ENCODE data around the gene VMP1. TPM values are rescaled to one million over a fixed set of nuclear protein-coding genes. Genes with fewer than 3 reads are reported as not detected.

VMP1 gene
- total RNA-seq, 1 experiment from 2014 or later, result 277 TPM

DNA sequence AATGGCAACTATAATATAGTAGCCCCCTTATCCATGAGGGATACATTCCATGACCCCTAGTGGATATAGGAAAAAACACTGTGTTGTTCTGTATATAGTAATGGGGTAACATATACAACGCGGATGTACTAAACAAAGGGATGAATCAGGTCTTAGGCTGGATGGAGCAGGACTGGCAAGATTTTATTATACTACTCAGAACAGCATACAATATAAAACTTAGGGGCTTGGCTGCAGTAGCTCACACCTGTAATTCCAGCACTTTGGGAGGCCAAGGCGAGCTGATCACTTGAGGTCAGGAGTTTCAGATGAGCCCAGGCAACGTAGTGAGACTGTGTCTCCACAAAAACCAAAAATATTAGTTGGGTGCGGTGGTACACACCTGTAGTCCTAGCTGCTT is 26.8 kb downstream of the VMP1 start:
- no TSS peak for BruUV-seq (replicated peaks)
- ChIA-PET CTCF (interaction anchor here (0.6 kb wide), 1 partner anchor 140 kb away, joined by 7 read pairs; no protein-coding TSS in a partner anchor), POLR2A (no interaction called here)
- no peaks in the 10 kb centered on the region for H3K9me3 Mint-ChIP-seq (ENCODE audit: unreplicated experiment)
- no peaks in the 10 kb centered on the region for H3K9me3 ChIP-seq
- H3K4me1 ChIP-seq, result peaks cover under 1% of the 10 kb centered on the region
- DNase-seq, result no peak
- no peak overlapping the region for H3K4me3 ChIP-seq (ENCODE audit: low read depth, low read length)
- H3K27ac Mint-ChIP-seq (ENCODE audit: unreplicated experiment), result no peak overlapping the region
- H3K4me1 Mint-ChIP-seq (ENCODE audit: low read depth, unreplicated experiment), result peaks cover 7% of the 10 kb centered on the region
- no peaks in the 10 kb centered on the region for H3K27me3 Mint-ChIP-seq (ENCODE audit: insufficient read depth, unreplicated experiment)
- H3K36me3 ChIP-seq (ENCODE audit: control insufficient read depth, insufficient read depth, low read length), result no peaks in the 10 kb centered on the region; the same call in 1 of the 2 replicates
- TF ChIP-seq, protein P1, sequence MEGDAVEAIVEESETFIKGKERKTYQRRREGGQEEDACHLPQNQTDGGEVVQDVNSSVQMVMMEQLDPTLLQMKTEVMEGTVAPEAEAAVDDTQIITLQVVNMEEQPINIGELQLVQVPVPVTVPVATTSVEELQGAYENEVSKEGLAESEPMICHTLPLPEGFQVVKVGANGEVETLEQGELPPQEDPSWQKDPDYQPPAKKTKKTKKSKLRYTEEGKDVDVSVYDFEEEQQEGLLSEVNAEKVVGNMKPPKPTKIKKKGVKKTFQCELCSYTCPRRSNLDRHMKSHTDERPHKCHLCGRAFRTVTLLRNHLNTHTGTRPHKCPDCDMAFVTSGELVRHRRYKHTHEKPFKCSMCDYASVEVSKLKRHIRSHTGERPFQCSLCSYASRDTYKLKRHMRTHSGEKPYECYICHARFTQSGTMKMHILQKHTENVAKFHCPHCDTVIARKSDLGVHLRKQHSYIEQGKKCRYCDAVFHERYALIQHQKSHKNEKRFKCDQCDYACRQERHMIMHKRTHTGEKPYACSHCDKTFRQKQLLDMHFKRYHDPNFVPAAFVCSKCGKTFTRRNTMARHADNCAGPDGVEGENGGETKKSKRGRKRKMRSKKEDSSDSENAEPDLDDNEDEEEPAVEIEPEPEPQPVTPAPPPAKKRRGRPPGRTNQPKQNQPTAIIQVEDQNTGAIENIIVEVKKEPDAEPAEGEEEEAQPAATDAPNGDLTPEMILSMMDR (IDR thresholded peaks at IDR 0.05; ENCODE audit: insufficient read depth in 1 of 2, low read depth in 1 of 2, low read length in 1 of 2, severe bottlenecking in 1 of 2, unreplicated experiment in 1 of 2), result no peak
- intact Hi-C loops (cut with micrococcal nuclease; ENCODE audit: unreplicated experiment), result no loop called here
- H3K4me3 Mint-ChIP-seq (ENCODE audit: unreplicated experiment), result no peak overlapping the region
- H3K27me3 ChIP-seq (replicated peaks; ENCODE audit: control insufficient read depth, insufficient read depth, low read length), result no peaks in the 10 kb centered on the region
- peaks cover 27% of the 10 kb centered on the region for H3K36me3 Mint-ChIP-seq (ENCODE audit: insufficient read depth, unreplicated experiment)

DNA sequence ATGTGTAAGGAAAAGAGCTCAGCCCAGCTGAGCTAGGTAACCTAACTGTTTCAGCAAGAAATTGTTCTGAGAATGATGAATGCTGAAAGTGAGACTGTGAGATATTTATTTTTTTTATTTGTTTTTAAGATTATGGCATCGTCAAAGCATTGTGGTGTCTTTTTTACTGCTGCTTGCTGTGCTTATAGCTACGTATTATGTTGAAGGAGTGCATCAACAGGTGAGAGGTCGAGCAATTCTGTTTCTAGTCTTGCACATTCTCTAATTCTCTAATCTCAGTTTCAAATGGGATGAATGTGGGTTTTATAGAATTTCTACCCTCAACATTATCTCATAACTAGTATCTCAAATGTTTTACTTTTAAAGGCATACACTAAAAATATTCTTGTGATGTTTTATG is 29.9 kb downstream of the VMP1 start:
- H3K27me3 ChIP-seq (replicated peaks; ENCODE audit: control insufficient read depth, insufficient read depth, low read length), result no peaks in the 10 kb centered on the region
- no peak overlapping the region for H3K27ac Mint-ChIP-seq (ENCODE audit: unreplicated experiment)
- H3K4me1 Mint-ChIP-seq (ENCODE audit: low read depth, unreplicated experiment), result peaks cover 7% of the 10 kb centered on the region
- H3K4me1 ChIP-seq, result no peaks in the 10 kb centered on the region; the same call in 1 of the 2 replicates
- H3K9me3 ChIP-seq, result no peaks in the 10 kb centered on the region
- no peaks in the 10 kb centered on the region for H3K27me3 Mint-ChIP-seq (ENCODE audit: insufficient read depth, unreplicated experiment)
- H3K36me3 ChIP-seq (ENCODE audit: control insufficient read depth, insufficient read depth, low read length), result no peaks in the 10 kb centered on the region; the same call in none of the 2 replicates
- CTCF ChIA-PET, result no interaction called here
- H3K4me3 ChIP-seq (ENCODE audit: low read depth, low read length), result no peak overlapping the region
- peaks cover 38% of the 10 kb centered on the region for H3K36me3 Mint-ChIP-seq (ENCODE audit: insufficient read depth, unreplicated experiment)
- H3K4me3 Mint-ChIP-seq (ENCODE audit: unreplicated experiment), result no peak overlapping the region
- no peak for DNase-seq
- H3K9me3 Mint-ChIP-seq (ENCODE audit: unreplicated experiment), result no peaks in the 10 kb centered on the region
- intact Hi-C loops (cut with micrococcal nuclease; ENCODE audit: unreplicated experiment), result no loop called here
- TF ChIP-seq, protein P1 (IDR thresholded peaks at IDR 0.05; ENCODE audit: insufficient read depth in 1 of 2, low read depth in 1 of 2, low read length in 1 of 2, severe bottlenecking in 1 of 2, unreplicated experiment in 1 of 2), result no peak
- POLR2A ChIA-PET, result no interaction called here
- no TSS peak for BruUV-seq (replicated peaks)

DNA sequence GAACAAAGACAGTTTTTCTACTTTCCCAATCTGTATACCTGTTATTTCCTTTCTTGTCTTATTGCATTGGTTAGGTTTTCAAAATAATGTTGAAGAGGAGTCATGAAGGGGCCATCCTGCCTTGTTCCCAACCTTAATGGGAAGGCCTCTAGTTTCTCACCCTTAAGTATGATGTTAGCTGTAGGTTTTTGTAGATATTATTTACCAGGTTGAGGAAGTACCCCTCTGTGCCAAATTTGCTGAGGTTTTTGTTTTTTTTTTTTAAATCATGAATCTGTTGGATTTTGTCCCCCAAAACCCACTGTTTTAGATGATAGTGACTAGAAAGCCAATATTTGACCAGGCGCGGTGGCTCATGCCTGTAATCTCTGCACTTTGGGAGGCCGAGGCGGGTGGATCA is 36.4 kb downstream of the VMP1 start:
- Mint-ChIP-seq H3K36me3 (ENCODE audit: insufficient read depth, unreplicated experiment) (peaks cover 50% of the 10 kb centered on the region), H3K9me3 (ENCODE audit: unreplicated experiment) (peaks cover 16% of the 10 kb centered on the region), H3K4me1 (ENCODE audit: low read depth, unreplicated experiment) (no peaks in the 10 kb centered on the region), H3K4me3 (ENCODE audit: unreplicated experiment) (no peak overlapping the region), H3K27ac (ENCODE audit: unreplicated experiment) (no peak overlapping the region), H3K27me3 (ENCODE audit: insufficient read depth, unreplicated experiment) (no peaks in the 10 kb centered on the region)
- no peaks in the 10 kb centered on the region for H3K27me3 ChIP-seq (replicated peaks; ENCODE audit: control insufficient read depth, insufficient read depth, low read length)
- intact Hi-C loops (cut with micrococcal nuclease; ENCODE audit: unreplicated experiment), result no loop called here
- H3K4me1 ChIP-seq, result no peaks in the 10 kb centered on the region
- no peak overlapping the region for H3K4me3 ChIP-seq (ENCODE audit: low read depth, low read length)
- H3K9me3 ChIP-seq, result peaks cover 3% of the 10 kb centered on the region; the same call in 1 of the 2 replicates
- BruUV-seq (replicated peaks), result no TSS peak
- TF ChIP-seq, protein P1 (IDR thresholded peaks at IDR 0.05; ENCODE audit: insufficient read depth in 1 of 2, low read depth in 1 of 2, low read length in 1 of 2, severe bottlenecking in 1 of 2, unreplicated experiment in 1 of 2), result no peak
- H3K36me3 ChIP-seq (ENCODE audit: control insufficient read depth, insufficient read depth, low read length), result peaks cover 2% of the 10 kb centered on the region; the same call in 1 of the 2 replicates
- DNase-seq, result no peak
- ChIA-PET CTCF (no interaction called here), POLR2A (no interaction called here)
